ENCODE data around the gene MSANTD1.

DNA sequence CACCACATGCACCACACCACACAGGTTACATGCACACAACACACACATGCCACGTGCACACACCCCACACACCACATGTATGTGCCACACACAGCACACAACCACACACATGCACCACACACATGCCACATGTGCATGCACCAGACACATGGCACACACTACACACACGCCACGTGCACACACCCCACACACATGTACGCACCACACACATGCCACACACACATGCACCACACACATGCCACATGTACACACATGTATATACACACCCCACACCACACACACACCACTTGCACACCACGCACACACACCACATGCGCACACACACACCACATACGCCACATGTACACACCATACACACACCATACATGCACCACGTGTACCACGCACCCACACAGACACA lies 19.6 kb upstream of the MSANTD1 start:
- no peak for TF ChIP-seq EZH2 (IDR thresholded peaks at IDR 0.05; ENCODE audit: borderline replicate concordance, low read length)
- TF ChIP-seq CTCF (IDR thresholded peaks at IDR 0.05; ENCODE audit: low read length) = no peak
